Measurements from ENCODE around the gene FCSK.

Gene FCSK

DNA sequence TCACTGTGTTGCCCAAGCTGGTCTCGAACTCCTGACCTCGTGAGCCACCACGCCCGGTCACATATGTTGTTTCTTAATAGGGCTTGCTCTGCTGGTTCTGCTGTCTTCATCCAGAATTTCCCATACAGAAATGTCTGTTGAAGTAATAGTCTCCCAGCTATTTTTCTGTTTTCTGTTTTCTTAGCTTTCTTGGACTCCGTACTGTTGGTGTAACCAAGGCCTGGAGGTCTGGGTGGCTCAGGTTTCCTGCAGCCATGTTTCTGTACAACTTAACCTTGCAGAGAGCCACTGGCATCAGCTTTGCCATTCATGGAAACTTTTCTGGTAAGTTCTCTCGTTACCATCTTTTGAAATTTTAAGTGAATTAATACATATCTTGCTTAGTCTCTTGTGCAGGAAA is 72.0 kb downstream of the FCSK start:
- DNase-seq: no peak

GRCh38 chr16:70527315-70527996 is 73.1 kb downstream of the FCSK start:
- no peak for DNase-seq

DNA sequence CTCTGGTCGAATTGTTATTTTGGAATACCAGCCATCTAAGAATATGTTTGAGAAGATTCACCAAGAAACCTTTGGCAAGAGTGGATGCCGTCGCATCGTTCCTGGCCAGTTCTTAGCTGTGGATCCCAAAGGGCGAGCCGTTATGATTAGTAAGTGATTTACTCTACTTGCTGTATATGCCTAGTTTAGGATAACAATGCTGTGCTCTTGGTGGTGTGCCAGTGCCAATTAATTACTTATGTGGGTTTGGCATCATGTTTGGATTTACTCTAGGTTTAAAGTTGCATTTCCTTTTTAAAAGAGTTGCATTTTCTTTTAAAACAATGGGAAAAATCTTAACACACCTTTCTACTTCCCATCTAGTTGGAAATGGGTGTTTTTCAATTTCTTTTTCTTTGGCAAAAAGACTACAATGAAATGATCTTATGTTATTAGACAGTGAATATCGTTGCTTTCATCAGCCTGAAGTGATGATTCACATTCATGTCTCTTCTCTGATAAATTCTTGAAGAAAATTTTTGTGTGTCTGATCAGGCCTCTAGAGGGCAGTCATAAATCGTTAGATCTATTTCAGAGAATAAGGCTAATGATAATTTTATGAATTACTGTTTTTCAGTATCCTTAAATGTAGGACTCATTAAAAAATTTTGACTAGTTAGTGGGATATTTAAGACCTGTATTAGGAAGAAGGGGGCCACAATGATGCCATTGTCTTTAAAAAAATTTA is 74.8 kb downstream of the FCSK start:
- DNase-seq: no peak

Data from activated CD4-positive, CD25-positive, alpha-beta regulatory T cell treated with anti-CD3 and anti-CD28 coated beads, Interleukin-2, amount 50 U/mL, for 72 hours (primary cell).